IMR-90 (cell line): ENCODE data around the gene KRTAP2-1. TPM values are rescaled to one million over a fixed set of nuclear protein-coding genes. Genes with fewer than 3 reads are reported as not detected.

Experiments used
- ATAC-seq: fragments of 200-7000 bp; cut with Tn5 transposase; 2 replicates; pipeline ENCODE4 v1.9.1; 2020; ENCODE audit warnings: low read depth, mild to moderate bottlenecking, moderate library complexity
- BruUV-seq: library from RNA; stranded (reverse); fragments of 400-500 nt; replicated peaks from 2 replicates; lab custom pipeline; 2021; lab: Mats Ljungman, UMichigan
- CTCF ChIA-PET: fragments of 300-600 bp; formaldehyde crosslinking; extraction: SDS; loops from one replicate; lab custom pipeline; 2021; ENCODE audit warnings: antibody characterized with exemption; lab: Yijun Ruan, JAX
- POLR2A ChIA-PET: fragments of 300-600 bp; sonication (Branson Sonifier 250); formaldehyde crosslinking; loops from one replicate; lab custom pipeline; 2022; ENCODE audit warnings: antibody characterized with exemption; ENCODE audit not compliant: unreplicated experiment; lab: Charles Lee
- DNase-seq: peaks from one replicate; pipeline ENCODE4 v3.0.0; 2013
- H2AFZ ChIP-seq: replicated peaks from 2 replicates; pipeline ENCODE3; 2013; ENCODE audit warnings: low read length, mild to moderate bottlenecking; ENCODE audit not compliant: poor library complexity
- H2AK5ac ChIP-seq: 2 replicates; pipeline ENCODE4 v1.6.1; 2013; ENCODE audit warnings: low read depth, low read length, inconsistent platforms
- H2AK9ac ChIP-seq: replicated peaks from 2 replicates; pipeline ENCODE3; 2013; ENCODE audit warnings: mild to moderate bottlenecking, low read depth, low read length, moderate library complexity; ENCODE audit not compliant: poor library complexity
- H2BK120ac ChIP-seq: 2 replicates; pipeline ENCODE4 v1.6.1; 2013; ENCODE audit warnings: low read depth, low read length, inconsistent platforms
- H2BK15ac ChIP-seq: 3 replicates; pipeline ENCODE4 v1.6.1; 2013; ENCODE audit warnings: low read depth, low read length, inconsistent platforms
- H2BK20ac ChIP-seq: 2 replicates; pipeline ENCODE4 v1.6.1; 2013; ENCODE audit warnings: low read depth, mild to moderate bottlenecking, inconsistent platforms, low read length, moderate library complexity
- H2BK5ac ChIP-seq: 2 replicates; pipeline ENCODE4 v1.6.1; 2013; ENCODE audit warnings: mild to moderate bottlenecking, low read depth, low read length, inconsistent platforms; ENCODE audit not compliant: poor library complexity, severe bottlenecking
- H3K14ac ChIP-seq: replicated peaks from 2 replicates; pipeline ENCODE4 v1.6.1; 2013; ENCODE audit warnings: low read depth, low read length, inconsistent platforms
- H3K18ac ChIP-seq: 2 replicates; pipeline ENCODE4 v1.6.1; 2013; ENCODE audit warnings: low read depth, low read length, control low read depth
- H3K23ac ChIP-seq: 2 replicates; pipeline ENCODE4 v1.6.1; 2013; ENCODE audit warnings: low read depth, low read length, inconsistent platforms
- H3K27ac ChIP-seq: 2 replicates; pipeline ENCODE4 v1.5.1; 2013; ENCODE audit warnings: mild to moderate bottlenecking, control low read depth, low read length; ENCODE audit not compliant: insufficient read depth
- H3K27me3 ChIP-seq: 2 replicates; pipeline ENCODE4 v1.6.1; 2013; ENCODE audit warnings: low read length; ENCODE audit not compliant: control insufficient read depth, insufficient read depth
- H3K36me3 ChIP-seq: 2 replicates; pipeline ENCODE4 v1.6.1; 2013; ENCODE audit warnings: low read length, mixed read lengths; ENCODE audit not compliant: control insufficient read depth, insufficient read depth
- H3K4ac ChIP-seq: 2 replicates; pipeline ENCODE4 v1.6.1; 2013; ENCODE audit warnings: low read depth, low read length, inconsistent platforms
- H3K4me1 ChIP-seq: 2 replicates; pipeline ENCODE4 v1.6.1; 2013; ENCODE audit warnings: low read length, mixed read lengths; ENCODE audit not compliant: control insufficient read depth, insufficient read depth
- H3K4me2 ChIP-seq: 2 replicates; pipeline ENCODE4 v1.6.1; 2013; ENCODE audit warnings: low read depth, mild to moderate bottlenecking, control low read depth, low read length, moderate library complexity
- H3K4me3 ChIP-seq: 2 replicates; pipeline ENCODE4 v1.5.1; 2013; ENCODE audit warnings: low read depth, mild to moderate bottlenecking, control low read depth, low read length, moderate library complexity; ENCODE audit not compliant: insufficient read depth
- H3K56ac ChIP-seq: 2 replicates; pipeline ENCODE4 v1.6.1; 2013; ENCODE audit warnings: low read length, inconsistent platforms; ENCODE audit not compliant: insufficient read depth; ENCODE audit errors: extremely low read depth
- H3K79me1 ChIP-seq, 2 experiments: 2 replicates each; pipeline ENCODE4 v1.6.1; 2013; ENCODE audit warnings: low read length in 2 of 2, inconsistent platforms in 1 of 2, low read depth in 1 of 2
- H3K9ac ChIP-seq: 2 replicates; pipeline ENCODE4 v1.6.1; 2013; ENCODE audit warnings: low read depth, low read length, control low read depth
- H3K9me1 ChIP-seq: 2 replicates; pipeline ENCODE4 v1.6.1; 2013; ENCODE audit warnings: low read length, inconsistent platforms; ENCODE audit not compliant: insufficient read depth
- H3K9me3 ChIP-seq: 2 replicates; pipeline ENCODE4 v1.6.1; 2013; ENCODE audit warnings: low read length; ENCODE audit not compliant: control insufficient read depth, insufficient read depth
- H4K20me1 ChIP-seq: 2 replicates; pipeline ENCODE4 v1.6.1; 2013; ENCODE audit warnings: low read length, inconsistent platforms; ENCODE audit not compliant: insufficient read depth
- H4K5ac ChIP-seq: 2 replicates; pipeline ENCODE4 v1.6.1; 2013; ENCODE audit warnings: mild to moderate bottlenecking, low read depth, low read length, control low read depth
- H4K8ac ChIP-seq, 2 experiments: 2 replicates each; pipeline ENCODE4 v1.6.1; 2013; ENCODE audit warnings: low read depth in 2 of 2, low read length in 2 of 2, control low read depth in 1 of 2, inconsistent platforms in 1 of 2
- H4K91ac ChIP-seq: 2 replicates; pipeline ENCODE4 v1.6.1; 2013; ENCODE audit warnings: low read depth, low read length, inconsistent platforms; ENCODE audit not compliant: insufficient read depth
- CEBPB ChIP-seq: IDR thresholded peaks from 2 replicates; pipeline ENCODE4 v1.6.1; 2012; ENCODE audit warnings: low read depth, low read length, improper control_type of control experiment
- CHD1 ChIP-seq: IDR thresholded peaks from 2 replicates; pipeline ENCODE4 v1.6.1; 2012; ENCODE audit warnings: low read depth, low read length, improper control_type of control experiment
- CTCF ChIP-seq: conservative IDR thresholded peaks from 2 replicates; pipeline ENCODE4 v1.5.1; 2012; ENCODE audit warnings: mild to moderate bottlenecking, low read depth, low read length, improper control_type of control experiment
- ELK1 ChIP-seq: fragments of 150-350 bp; IDR thresholded peaks from 2 replicates; pipeline ENCODE4 v1.6.1; 2016; ENCODE audit warnings: low read depth, mild to moderate bottlenecking, low read length, moderate library complexity, borderline replicate concordance
- FOS ChIP-seq: fragments of 150-350 bp; IDR thresholded peaks from 2 replicates; pipeline ENCODE4 v1.6.1; 2016; ENCODE audit warnings: low read depth, low read length
- MAFK ChIP-seq: IDR thresholded peaks from 2 replicates; pipeline ENCODE4 v1.6.1; 2012; ENCODE audit warnings: low read depth, low read length, improper control_type of control experiment
- MAZ ChIP-seq: IDR thresholded peaks from 2 replicates; pipeline ENCODE4 v1.6.1; 2012; ENCODE audit warnings: low read depth, mild to moderate bottlenecking, low read length, improper control_type of control experiment, moderate library complexity, borderline replicate concordance
- MXI1 ChIP-seq: IDR thresholded peaks from 2 replicates; pipeline ENCODE4 v1.6.1; 2012; ENCODE audit warnings: low read depth, mild to moderate bottlenecking, low read length, moderate library complexity, borderline replicate concordance
- POLR2A ChIP-seq: IDR thresholded peaks from 2 replicates; pipeline ENCODE4 v1.6.1; 2012; ENCODE audit warnings: mild to moderate bottlenecking, low read depth, low read length
- RAD21 ChIP-seq: IDR thresholded peaks from 2 replicates; pipeline ENCODE4 v1.6.1; 2012; ENCODE audit warnings: low read length, improper control_type of control experiment
- RCOR1 ChIP-seq: IDR thresholded peaks from 2 replicates; pipeline ENCODE4 v1.6.1; 2012; ENCODE audit warnings: mild to moderate bottlenecking, low read length, improper control_type of control experiment; ENCODE audit not compliant: insufficient replicate concordance
- RFX5 ChIP-seq: IDR thresholded peaks from 2 replicates; pipeline ENCODE4 v1.8.0; 2012; ENCODE audit warnings: low read depth, mild to moderate bottlenecking, low read length, moderate library complexity
- SMC3 ChIP-seq: fragments of 150-350 bp; IDR thresholded peaks from 2 replicates; pipeline ENCODE4 v1.6.1; 2016; ENCODE audit warnings: low read depth, mild to moderate bottlenecking, antibody characterized with exemption, low read length, moderate library complexity
- USF2 ChIP-seq: fragments of 150-350 bp; IDR thresholded peaks from 2 replicates; pipeline ENCODE4 v1.6.1; 2017; ENCODE audit warnings: mild to moderate bottlenecking, antibody characterized with exemption, low read length, low read depth
- WGBS, 2 experiments: methylation state at CpG; one replicate each; pipeline versions ENCODE4 v1.1.5 to v1.1.7; 2013; ENCODE audit warnings: missing lambda C conversion rate in 2 of 2; ENCODE audit not compliant: insufficient read length in 1 of 2; ENCODE audit errors: extremely low coverage in 2 of 2; 5-methylcytosine and 5-hydroxymethylcytosine counted together
- dilution Hi-C: fragments of 300-500 bp; cut with HindIII; formaldehyde crosslinking; loops from one replicate; pipeline ENCODE4 v1.14.3; 2018; ENCODE audit warnings: low sequenced_read_pairs; ENCODE audit not compliant: unreplicated experiment
- in situ Hi-C: fragments of 300-500 bp; cut with MboI; formaldehyde crosslinking; loops from 3 replicates; pipeline ENCODE4 v1.14.3; 2019; ENCODE audit warnings: low sequenced_read_pairs, inconsistent platforms, mixed read lengths
- intact Hi-C: fragments of 100-400 bp; cut with micrococcal nuclease; formaldehyde crosslinking; loops from 2 replicates; pipeline ENCODE4 v1.10.0; 2022
- polyA plus RNA-seq, 3 experiments: library from polyadenylated mRNA; depleted of rRNA; stranded (reverse); fragments of >200 nt; gene quantifications; 2 replicates each; pipeline ENCODE4 v1.2.3, GENCODE V29; 2012; ENCODE audit warnings: low replicate concordance in 1 of 3
- total RNA-seq: library from RNA; depleted of rRNA; stranded (reverse); fragments of >200 nt; gene quantifications from 2 replicates; pipeline ENCODE4 v1.2.3, GENCODE V29; 2012

Gene KRTAP2-1
- total and polyA plus RNA-seq, 2 of the 4 experiments (the other 2 are of a cell fraction) = not detected

- no TSS peak for BruUV-seq
- Histone ChIP-seq H3K4me2 (no peak within 1 kb of the TSS), H2AK5ac (peak within 1 kb of the TSS; percentile 91), H3K4me3 (no peak within 1 kb of the TSS), H3K14ac (peak within 1 kb of the TSS; percentile 89), H3K9ac (no peak within 1 kb of the TSS), H3K27me3 (no peaks in the 10 kb centered on the region), H3K9me1 (peaks cover 7% of the 10 kb centered on the region), H3K56ac (peak within 1 kb of the TSS; percentile 31), H2BK15ac (peak within 1 kb of the TSS; percentile 95), H2BK20ac (peak within 1 kb of the TSS; percentile 98), H4K91ac (peak within 1 kb of the TSS; percentile 90), H3K79me1 (no peaks in the 10 kb centered on the region), H4K20me1 (no peaks in the 10 kb centered on the region), H3K4ac (peak within 1 kb of the TSS; percentile 95), H2AK9ac (no peak within 1 kb of the TSS), H4K5ac (peak within 1 kb of the TSS; percentile 91; the same call in 1 of the 2 replicates), H2BK120ac (peak within 1 kb of the TSS; percentile 97), H3K23ac (peak within 1 kb of the TSS; percentile 80), H3K9me3 (no peaks in the 10 kb centered on the region), H3K27ac (peak within 1 kb of the TSS; percentile 21; the same call in 1 of the 2 replicates), H3K36me3 (no peaks in the 10 kb centered on the region), H3K4me1 (peaks cover 11% of the 10 kb centered on the region; the same call in 1 of the 2 replicates), H2AFZ (no peak within 1 kb of the TSS), H2BK5ac (peak within 1 kb of the TSS; percentile 94), H4K8ac (peak within 1 kb of the TSS; percentile 33 to 91; a peak in 3 of 4 replicates), H3K18ac (peak within 1 kb of the TSS; percentile 89; the same call in 1 of the 2 replicates)
- intact Hi-C loops = no loop called here
- ChIA-PET CTCF (no interaction called here), POLR2A (no interaction called here)
- in situ Hi-C loops = no loop called here
- ATAC-seq (peak; percentile 64), DNase-seq (peak; percentile 98)
- no CpG with 5 or more reads among the region's 6 CpGs for WGBS, 2 experiments
- dilution Hi-C loops = no loop called here
- TF ChIP-seq RAD21 (peak; percentile 22), ELK1 (no peak), USF2 (peak; percentile 17; the same call in 1 of the 2 replicates), SMC3 (no peak), POLR2A (no peak), MAZ (no peak), RCOR1 (peak; percentile 59), FOS (peak; percentile 95), MXI1 (no peak), MAFK (peak; percentile 69), CHD1 (no peak; the same call in 1 of the 2 replicates), CTCF (no peak), RFX5 (no peak), CEBPB (peak; percentile 99)
Measured at GRCh38 chr17:41065829-41066624, 18.9 kb upstream of the KRTAP2-1 start, which contains the start of gene KRTAP2-4. TSS of gene KRTAP2-4 (minus strand) at chr17:41065879. CDS start at chr17:41065845, 34 bp downstream.
